Esophagus squamous epithelium (tissue), 4 donors: ENCODE results near the gene LTBP2.

Experiments
- POLR2A ChIP-seq, 4 donors: fragments of 450-650 bp; IDR thresholded peaks; one replicate each; pipeline ENCODE4 v1.6.1; 2017; ENCODE audit warnings: antibody characterized with exemption in 4 of 4, mild to moderate bottlenecking in 4 of 4, moderate library complexity in 3 of 4
- TF ChIP-seq, protein P1 (sequence below), 6 experiments: fragments of 450-650 bp in 4 of 6; fragments of 200-600 bp in 2 of 6; sonication (generic) in 2 of 6; IDR thresholded peaks; one replicate each; pipeline ENCODE4 v1.5.1; 2016 to 2019; ENCODE audit warnings: antibody characterized with exemption in 6 of 6, mild to moderate bottlenecking in 4 of 6, moderate library complexity in 4 of 6

DNA sequence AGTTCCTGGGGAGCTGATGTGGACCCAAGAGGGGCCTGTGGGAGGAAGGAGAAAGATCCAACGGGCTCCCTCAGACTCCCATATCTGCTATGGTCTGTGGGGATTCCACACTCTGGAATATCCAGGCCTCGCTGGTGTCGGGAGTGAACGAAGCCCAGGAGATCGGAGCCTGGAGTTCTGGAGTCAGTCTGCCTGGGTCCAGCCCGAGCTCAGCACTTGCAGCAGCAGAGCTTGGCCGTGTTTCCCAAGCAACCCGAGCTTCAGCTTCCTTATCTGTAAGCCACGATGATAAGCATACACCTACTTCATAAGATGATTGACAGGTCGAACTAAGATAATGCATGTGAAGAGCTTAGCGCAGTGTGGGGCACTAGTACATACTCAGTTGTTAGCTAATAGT is 10.1 kb downstream of the LTBP2 start:
- TF ChIP-seq, protein P1, sequence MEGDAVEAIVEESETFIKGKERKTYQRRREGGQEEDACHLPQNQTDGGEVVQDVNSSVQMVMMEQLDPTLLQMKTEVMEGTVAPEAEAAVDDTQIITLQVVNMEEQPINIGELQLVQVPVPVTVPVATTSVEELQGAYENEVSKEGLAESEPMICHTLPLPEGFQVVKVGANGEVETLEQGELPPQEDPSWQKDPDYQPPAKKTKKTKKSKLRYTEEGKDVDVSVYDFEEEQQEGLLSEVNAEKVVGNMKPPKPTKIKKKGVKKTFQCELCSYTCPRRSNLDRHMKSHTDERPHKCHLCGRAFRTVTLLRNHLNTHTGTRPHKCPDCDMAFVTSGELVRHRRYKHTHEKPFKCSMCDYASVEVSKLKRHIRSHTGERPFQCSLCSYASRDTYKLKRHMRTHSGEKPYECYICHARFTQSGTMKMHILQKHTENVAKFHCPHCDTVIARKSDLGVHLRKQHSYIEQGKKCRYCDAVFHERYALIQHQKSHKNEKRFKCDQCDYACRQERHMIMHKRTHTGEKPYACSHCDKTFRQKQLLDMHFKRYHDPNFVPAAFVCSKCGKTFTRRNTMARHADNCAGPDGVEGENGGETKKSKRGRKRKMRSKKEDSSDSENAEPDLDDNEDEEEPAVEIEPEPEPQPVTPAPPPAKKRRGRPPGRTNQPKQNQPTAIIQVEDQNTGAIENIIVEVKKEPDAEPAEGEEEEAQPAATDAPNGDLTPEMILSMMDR (IDR thresholded peaks at IDR 0.05): no peak
- no peak for TF ChIP-seq POLR2A (IDR thresholded peaks at IDR 0.05)
